ENCODE data around the gene TOM1. TPM values are rescaled to one million over a fixed set of nuclear protein-coding genes. Genes with fewer than 3 reads are reported as not detected.

TOM1 gene
- total RNA-seq, 2 experiments from 2014 or later = 16.2 to 20.0 TPM

- intact Hi-C loops (cut with micrococcal nuclease) = no loop called here
- ATAC-seq (no peak), DNase-seq (no peak)
- no peak for TF ChIP-seq CTCF (IDR thresholded peaks at IDR 0.05)
- Mint-ChIP-seq H3K36me3 (ENCODE audit: low read depth) (peaks cover 23% of the 10 kb centered on the region), H3K4me3 (peak overlapping the region; percentile 3), H3K27ac (no peak overlapping the region), H3K27me3 (no peaks in the 10 kb centered on the region), H3K9me3 (no peaks in the 10 kb centered on the region), H3K4me1 (ENCODE audit: low read depth) (peaks cover 16% of the 10 kb centered on the region)
- ChIA-PET CTCF (interaction anchor here (1.1 kb wide), 1 partner anchor 63 kb away, joined by 3 read pairs; no protein-coding TSS in a partner anchor), POLR2A (interaction anchor here (1.1 to 1.2 kb wide), 2 partner anchors 7 to 11 kb away, joined by 3 to 4 read pairs; no protein-coding TSS in a partner anchor)
These were observed 97.6 kb downstream of the TOM1 start for GRCh38 chr22:35397095-35397904.

Small RNA genes within 50 kb of the gene (microRNA-seq; reads per million reads assigned to microRNA genes)
- gene MIR3909 (ENCODE audit: borderline microRNAs expressed, borderline replicate concordance) (4.2 reads per million, percentile 16 among the genes with 10 or more reads in this experiment), gene MIR6069 (ENCODE audit: borderline microRNAs expressed, borderline replicate concordance) (not detected)

Other genes with a start within 250 kb of the TOM1 start
- not detected for gene ISX, start 233.7 kb upstream of the TOM1 start, total RNA-seq
- gene HMGXB4, start 42.4 kb upstream of the TOM1 start, total RNA-seq = 10 to 100 TPM; 33.7 to 38.2 TPM
- gene HMOX1, start 81.2 kb downstream of the TOM1 start, total RNA-seq = under 1 TPM in 1 of 2 experiments, not detected in 1; 0.22 TPM
- 100 to 1,000 TPM; 318 to 319 TPM for gene MCM5, start 100.2 kb downstream of the TOM1 start, total RNA-seq
- not detected for gene RASD2, start 240.9 kb downstream of the TOM1 start, total RNA-seq

Measured in activated CD8-positive, alpha-beta T cell treated with anti-CD3 and anti-CD28 coated beads for 36 hours (primary cell).